Gastrocnemius medialis (tissue), 4 donors: Measurements from ENCODE around the gene SPECC1L. TPM values are rescaled to one million over a fixed set of nuclear protein-coding genes. Genes with fewer than 3 reads are reported as not detected.

Experiments
- ATAC-seq, 2 donors: fragments of 150-250 bp; one replicate each; pipeline ENCODE4 v1.9.1; 2016
- DNase-seq, 2 donors: peaks; one replicate each; pipeline ENCODE4 v3.0.0-alpha.2; 2019
- H3K27ac ChIP-seq, 4 donors: fragments of 200-600 bp; sonication (generic); 1 replicate in 1 of 4; 2 replicates in 3 of 4; pipeline ENCODE4 v1.5.1; 2016 to 2018; ENCODE audit warnings: mild to moderate bottlenecking in 2 of 4, moderate library complexity in 1 of 4
- H3K27me3 ChIP-seq, 3 donors: fragments of 200-600 bp; sonication (generic) in 2 of 3; 1 replicate in 1 of 3; 2 replicates in 2 of 3; pipeline versions ENCODE4 v1.5.1 to v1.6.0; 2016 to 2019; ENCODE audit warnings: mild to moderate bottlenecking in 1 of 3, moderate library complexity in 1 of 3
- H3K36me3 ChIP-seq, 2 donors: fragments of 200-600 bp; sonication (generic) in 1 of 2; one replicate each; pipeline ENCODE4 v1.5.1; 2017 to 2018
- H3K4me1 ChIP-seq, 2 donors: fragments of 200-600 bp; sonication (generic) in 1 of 2; one replicate each; pipeline ENCODE4 v1.5.1; 2016 to 2017; ENCODE audit warnings: mild to moderate bottlenecking in 2 of 2
- H3K4me3 ChIP-seq, 4 donors: fragments of 200-600 bp; sonication (generic) in 3 of 4; 1 replicate in 1 of 4; 2 replicates in 3 of 4; pipeline ENCODE4 v1.5.1; 2016 to 2019; ENCODE audit warnings: mild to moderate bottlenecking in 2 of 4
- H3K9me3 ChIP-seq, 3 donors: fragments of 200-600 bp; sonication (generic) in 2 of 3; 1 replicate in 1 of 3; 2 replicates in 2 of 3; pipeline ENCODE4 v1.5.1; 2016 to 2019
- POLR2A ChIP-seq, 2 donors: fragments of 450-650 bp; IDR thresholded peaks; one replicate each; pipeline ENCODE4 v1.6.1; 2017; ENCODE audit warnings: antibody characterized with exemption in 2 of 2, mild to moderate bottlenecking in 2 of 2, moderate library complexity in 2 of 2
- in situ Hi-C, 4 donors: fragments of 200-750 bp; cut with MboI; loops; one replicate each; pipeline versions ENCODE4 v1.15.0 to v1.8.0; 2017; ENCODE audit warnings: low sequenced_read_pairs in 4 of 4
- intact Hi-C: fragments of 100-400 bp; cut with DNase I; formaldehyde crosslinking; loops from one replicate; pipeline ENCODE4 v1.15.1; 2023; ENCODE audit warnings: low total_unique reads
- total RNA-seq, 4 donors: library from RNA; depleted of rRNA; stranded (reverse); fragments of >200 nt; gene quantifications; one replicate each; pipeline versions ENCODE4 v1.1.0 to v1.2.3, GENCODE V29; 2016
- TF ChIP-seq, protein P1 (sequence below), 5 experiments: fragments of 450-650 bp in 3 of 5; fragments of 200-600 bp in 2 of 5; sonication (generic) in 2 of 5; IDR thresholded peaks in 4 of 5; conservative IDR thresholded peaks in 1 of 5; 1 replicate in 4 of 5; 2 replicates in 1 of 5; pipeline ENCODE4 v1.5.1; 2016 to 2019; ENCODE audit warnings: antibody characterized with exemption in 5 of 5, mild to moderate bottlenecking in 3 of 5, moderate library complexity in 3 of 5

Gene SPECC1L
- total RNA-seq, 4 donors from 2014 or later, result 16.2 to 19.9 (median 18.7) TPM

DNA sequence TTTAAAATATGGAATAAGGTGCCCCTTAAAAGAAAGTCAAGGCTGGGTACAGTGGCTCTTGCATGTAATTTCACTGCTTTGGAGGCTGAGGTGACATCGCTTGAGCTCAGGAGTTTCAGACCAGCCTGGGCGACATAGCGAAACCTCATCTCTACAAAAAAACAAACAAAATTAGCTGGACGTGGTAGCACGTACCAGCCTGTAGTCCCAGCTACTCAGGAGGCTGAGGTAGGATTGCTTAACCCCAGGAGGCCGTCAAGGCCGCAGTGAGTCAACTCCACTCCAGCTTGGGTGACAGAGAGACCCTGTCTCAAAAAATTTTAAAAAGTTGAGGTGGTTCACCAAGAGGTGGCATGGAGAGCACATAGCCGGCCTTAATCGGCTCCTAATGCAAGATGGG is 139.1 kb downstream of the SPECC1L start:
- TF ChIP-seq, protein P1, sequence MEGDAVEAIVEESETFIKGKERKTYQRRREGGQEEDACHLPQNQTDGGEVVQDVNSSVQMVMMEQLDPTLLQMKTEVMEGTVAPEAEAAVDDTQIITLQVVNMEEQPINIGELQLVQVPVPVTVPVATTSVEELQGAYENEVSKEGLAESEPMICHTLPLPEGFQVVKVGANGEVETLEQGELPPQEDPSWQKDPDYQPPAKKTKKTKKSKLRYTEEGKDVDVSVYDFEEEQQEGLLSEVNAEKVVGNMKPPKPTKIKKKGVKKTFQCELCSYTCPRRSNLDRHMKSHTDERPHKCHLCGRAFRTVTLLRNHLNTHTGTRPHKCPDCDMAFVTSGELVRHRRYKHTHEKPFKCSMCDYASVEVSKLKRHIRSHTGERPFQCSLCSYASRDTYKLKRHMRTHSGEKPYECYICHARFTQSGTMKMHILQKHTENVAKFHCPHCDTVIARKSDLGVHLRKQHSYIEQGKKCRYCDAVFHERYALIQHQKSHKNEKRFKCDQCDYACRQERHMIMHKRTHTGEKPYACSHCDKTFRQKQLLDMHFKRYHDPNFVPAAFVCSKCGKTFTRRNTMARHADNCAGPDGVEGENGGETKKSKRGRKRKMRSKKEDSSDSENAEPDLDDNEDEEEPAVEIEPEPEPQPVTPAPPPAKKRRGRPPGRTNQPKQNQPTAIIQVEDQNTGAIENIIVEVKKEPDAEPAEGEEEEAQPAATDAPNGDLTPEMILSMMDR (IDR thresholded peaks at IDR 0.05 in 4 of 5, conservative IDR thresholded peaks at IDR 0.05 in 1 of 5), result no peak
- no peak for TF ChIP-seq POLR2A (IDR thresholded peaks at IDR 0.05)
- in situ Hi-C loops, result loop anchor here in 1 of 4 donors (10.0 kb wide), 1 partner anchor 85 kb away; the partner anchor contains the start of gene UPB1
- ATAC-seq (no peak), DNase-seq (no peak)
- peaks cover 9 to 24% of the 10 kb centered on the region in 2 donors for H3K4me1 ChIP-seq
- H3K27ac ChIP-seq, result no peak overlapping the region
- no peaks in the 10 kb centered on the region for H3K27me3 ChIP-seq
- intact Hi-C loops, result no loop called here
- H3K36me3 ChIP-seq, result peaks cover 0 to 16% of the 10 kb centered on the region in 2 donors
- H3K4me3 ChIP-seq, result no peak overlapping the region
- no peaks in the 10 kb centered on the region for H3K9me3 ChIP-seq

DNA sequence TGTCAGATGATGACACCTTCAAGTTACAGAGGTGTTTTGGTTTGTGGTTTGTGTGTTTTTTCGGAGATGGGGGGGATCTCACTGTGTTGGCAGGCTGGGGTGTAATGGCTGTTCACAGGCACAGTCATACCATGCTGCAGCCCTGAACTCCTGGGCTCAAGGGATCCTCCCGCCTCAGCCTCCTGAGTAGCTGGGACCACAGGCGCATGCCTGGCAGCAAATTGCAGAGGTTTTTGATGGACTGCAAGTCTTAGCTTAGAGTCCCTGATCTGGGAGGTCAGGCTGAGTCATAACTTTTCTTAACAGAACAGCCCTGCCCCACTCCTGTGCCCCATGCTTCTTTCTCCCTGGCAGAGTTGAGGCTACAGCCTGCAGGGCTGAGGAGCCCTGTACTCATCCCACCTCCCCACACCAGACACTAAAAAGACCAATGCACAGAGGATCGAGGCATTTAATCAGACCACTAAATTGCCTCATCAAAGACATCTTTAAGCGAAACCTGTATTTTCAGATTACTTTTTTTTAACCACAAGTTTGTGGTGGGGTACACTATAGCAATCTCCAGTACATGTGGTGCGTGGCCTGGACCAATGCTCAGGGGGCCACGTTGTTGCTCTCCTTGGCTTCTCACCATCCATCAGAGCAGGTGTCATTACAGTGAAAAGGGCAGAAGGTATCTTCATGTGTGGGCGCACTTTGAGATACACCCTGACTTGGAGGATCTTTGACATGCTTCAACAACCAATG is 139.7 kb downstream of the SPECC1L start:
- Histone ChIP-seq H3K27ac (no peak overlapping the region), H3K27me3 (no peaks in the 10 kb centered on the region), H3K36me3 (peaks cover 0 to 22% of the 10 kb centered on the region in 2 donors), H3K4me1 (peaks cover 9 to 19% of the 10 kb centered on the region in 2 donors), H3K4me3 (no peak overlapping the region), H3K9me3 (no peaks in the 10 kb centered on the region)
- DNase-seq (no peak), ATAC-seq (no peak)
- in situ Hi-C loops, result loop anchor here in 1 of 4 donors (10.0 kb wide), 1 partner anchor 85 kb away; the partner anchor contains the start of gene UPB1
- intact Hi-C loops, result no loop called here
- TF ChIP-seq, protein P1 (IDR thresholded peaks at IDR 0.05 in 4 of 5, conservative IDR thresholded peaks at IDR 0.05 in 1 of 5), result no peak
- no peak for TF ChIP-seq POLR2A (IDR thresholded peaks at IDR 0.05)

DNA sequence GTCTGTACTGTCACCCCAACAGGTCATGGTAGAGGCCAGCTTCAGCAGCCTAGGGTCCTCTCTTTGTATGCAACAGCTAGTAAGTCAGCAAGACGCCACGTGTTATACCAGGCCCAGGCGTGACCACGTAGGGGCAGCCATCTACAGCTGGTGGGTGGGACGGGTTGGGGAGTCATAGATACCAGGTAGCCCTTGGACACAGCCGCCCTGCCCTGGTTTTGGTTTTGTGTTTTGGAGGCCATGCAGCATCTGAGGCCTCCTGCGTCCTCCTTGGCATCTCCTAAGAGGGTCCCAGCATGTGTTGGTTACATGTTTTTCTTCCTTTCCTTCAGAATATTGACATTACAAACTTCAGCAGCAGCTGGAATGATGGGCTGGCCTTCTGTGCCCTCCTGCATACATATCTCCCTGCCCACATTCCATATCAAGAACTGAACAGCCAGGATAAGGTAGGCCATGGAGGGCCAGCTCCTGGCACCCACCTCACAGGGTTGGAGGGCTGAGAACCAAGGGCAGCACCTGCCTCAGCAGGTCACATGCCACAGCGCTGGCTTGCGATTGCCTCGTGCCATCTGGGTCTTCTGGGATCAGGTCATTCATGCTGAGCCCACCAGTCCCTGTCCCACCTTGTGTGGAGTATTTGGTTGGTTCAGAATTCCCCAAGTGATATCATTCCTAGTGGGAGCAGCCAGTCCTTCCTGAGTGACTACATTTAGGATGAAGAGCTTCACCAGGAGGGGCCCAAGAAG is 140.8 kb downstream of the SPECC1L start:
- TF ChIP-seq, protein P1 (IDR thresholded peaks at IDR 0.05 in 4 of 5, conservative IDR thresholded peaks at IDR 0.05 in 1 of 5), result no peak
- TF ChIP-seq POLR2A (IDR thresholded peaks at IDR 0.05), result no peak
- DNase-seq, result no peak
- H3K36me3 ChIP-seq, result peaks cover 0 to 33% of the 10 kb centered on the region in 2 donors
- intact Hi-C loops (no loop called here), in situ Hi-C loops (loop anchor here in 1 of 4 donors (10.0 kb wide), 1 partner anchor 83 kb away; the partner anchor contains the start of gene UPB1)
- no peaks in the 10 kb centered on the region for H3K9me3 ChIP-seq
- H3K4me1 ChIP-seq, result peaks cover 9 to 14% of the 10 kb centered on the region in 2 donors
- no peak overlapping the region for H3K4me3 ChIP-seq
- H3K27me3 ChIP-seq, result no peaks in the 10 kb centered on the region
- no peak for ATAC-seq
- H3K27ac ChIP-seq, result no peak overlapping the region

DNA sequence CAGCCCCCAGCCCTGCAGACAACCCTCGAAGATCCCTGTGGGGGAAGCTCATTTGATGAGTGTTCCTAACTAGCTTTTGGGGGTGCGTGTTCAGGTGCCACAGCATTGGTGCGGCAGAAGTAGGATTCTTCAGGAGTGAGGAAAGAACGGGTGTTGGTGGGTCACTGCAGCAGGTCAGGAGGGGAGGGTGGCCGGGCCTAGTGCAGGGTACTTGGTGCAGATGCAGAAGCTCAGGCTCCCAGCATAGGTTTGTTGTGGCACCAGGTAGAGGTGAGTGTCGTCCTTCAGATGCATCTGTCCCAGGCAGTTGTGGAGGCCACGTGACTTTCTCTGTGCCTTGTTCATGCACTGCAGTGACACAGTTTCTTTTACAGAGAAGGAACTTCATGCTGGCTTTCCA is 141.6 kb downstream of the SPECC1L start:
- intact Hi-C loops (no loop called here), in situ Hi-C loops (loop anchor here in 1 of 4 donors (10.0 kb wide), 1 partner anchor 83 kb away; the partner anchor contains the start of gene UPB1)
- TF ChIP-seq, protein P1 (IDR thresholded peaks at IDR 0.05 in 4 of 5, conservative IDR thresholded peaks at IDR 0.05 in 1 of 5), result no peak
- TF ChIP-seq POLR2A (IDR thresholded peaks at IDR 0.05), result no peak
- H3K9me3 ChIP-seq, result no peaks in the 10 kb centered on the region
- DNase-seq (no peak), ATAC-seq (no peak)
- H3K4me1 ChIP-seq, result peaks cover 9 to 14% of the 10 kb centered on the region in 2 donors
- no peak overlapping the region for H3K4me3 ChIP-seq
- peak overlapping the region in 1 of 4 donors; percentile 56 for H3K27ac ChIP-seq
- H3K27me3 ChIP-seq, result no peaks in the 10 kb centered on the region
- peaks cover 0 to 37% of the 10 kb centered on the region in 2 donors for H3K36me3 ChIP-seq
